GM19395 (cell line): ENCODE results near the gene LTO1.
"Not testable (repeated sequence)": the region's sequence is repeated elsewhere in the genome, so short reads cannot be mapped to it uniquely, and the experiment has no call there.

Experiments
- ATAC-seq: cut with Tn5 transposase; IDR thresholded peaks from one replicate; pipeline ENCODE4 v1.9.1; 2021; ENCODE audit warnings: mild to moderate bottlenecking, moderate library complexity; ENCODE audit not compliant: unreplicated experiment

The LTO1 gene

GRCh38 chr11:69636512-69637197 is 38.5 kb downstream of the LTO1 start:
- ATAC-seq = no peak

- no peak for ATAC-seq
These were observed 39.2 kb downstream of the LTO1 start for GRCh38 chr11:69635804-69636511.

GRCh38 chr11:69635195-69635594 is 40.0 kb downstream of the LTO1 start:
- ATAC-seq = no peak

GRCh38 chr11:69634590-69634989 is 40.6 kb downstream of the LTO1 start:
- ATAC-seq = no peak

GRCh38 chr11:69634069-69634468 is 41.1 kb downstream of the LTO1 start:
- no peak for ATAC-seq

GRCh38 chr11:69632900-69633299 is 42.3 kb downstream of the LTO1 start:
- no peak for ATAC-seq

GRCh38 chr11:69630424-69630823 is 44.7 kb downstream of the LTO1 start:
- ATAC-seq = no peak

GRCh38 chr11:69630017-69630416 is 45.1 kb downstream of the LTO1 start:
- ATAC-seq = no peak

- ATAC-seq = no peak
These were observed 47.6 kb downstream of the LTO1 start for GRCh38 chr11:69627551-69627950.

GRCh38 chr11:69625476-69625875 is 49.7 kb downstream of the LTO1 start:
- no peak for ATAC-seq

- no peak for ATAC-seq
These were observed 50.9 kb downstream of the LTO1 start for GRCh38 chr11:69624293-69624692.

- not testable (repeated sequence) for ATAC-seq
These were observed 53.0 kb downstream of the LTO1 start for GRCh38 chr11:69622097-69622681.

GRCh38 chr11:69620683-69621290 is 54.4 kb downstream of the LTO1 start:
- ATAC-seq = no peak

- no peak for ATAC-seq
These were observed 56.9 kb downstream of the LTO1 start for GRCh38 chr11:69618237-69618636.

GRCh38 chr11:69617682-69618081 is 57.5 kb downstream of the LTO1 start:
- no peak for ATAC-seq

GRCh38 chr11:69617220-69617619 is 57.9 kb downstream of the LTO1 start:
- no peak for ATAC-seq
